Keratinocyte (primary cell): ENCODE data around the gene HSFX2. TPM values are rescaled to one million over a fixed set of nuclear protein-coding genes. Genes with fewer than 3 reads are reported as not detected.

Experiments used
- DNase-seq: peaks from one replicate; pipeline ENCODE4 v3.0.0-alpha.2; 2011; ENCODE audit warnings: low read depth, missing footprints, low spot score
- FAIRE-seq: peaks from 2 replicates; lab custom pipeline; 2011; peaks lifted over from hg19 to GRCh38; lab: Jason Lieb, UNC
- H2AFZ ChIP-seq: 2 replicates; pipeline ENCODE4 v1.6.0; 2012; ENCODE audit warnings: low read length, control low read depth, inconsistent platforms; ENCODE audit not compliant: control insufficient read depth
- H3K27ac ChIP-seq: 2 replicates; pipeline ENCODE4 v1.5.1; 2011; ENCODE audit warnings: low read length; ENCODE audit not compliant: control insufficient read depth, insufficient read depth
- H3K27me3 ChIP-seq: 3 replicates; pipeline ENCODE4 v1.6.0; 2011; ENCODE audit warnings: low read length; ENCODE audit not compliant: control insufficient read depth, insufficient read depth; ENCODE audit errors: extremely low read depth
- H3K36me3 ChIP-seq, 2 experiments: 2 replicates in 1 of 2; 3 replicates in 1 of 2; pipeline ENCODE4 v1.5.1; 2011; ENCODE audit warnings: low read length in 2 of 2, mild to moderate bottlenecking in 1 of 2; ENCODE audit not compliant: control insufficient read depth in 2 of 2, insufficient read depth in 2 of 2; ENCODE audit errors: extremely low read depth in 1 of 2
- H3K4me1 ChIP-seq: 3 replicates; pipeline ENCODE4 v1.5.1; 2011; ENCODE audit warnings: low read length; ENCODE audit not compliant: control insufficient read depth, insufficient read depth; ENCODE audit errors: extremely low read depth
- H3K4me2 ChIP-seq: 3 replicates; pipeline ENCODE4 v1.6.0; 2011; ENCODE audit warnings: low read depth, low read length; ENCODE audit not compliant: control insufficient read depth, insufficient read depth; ENCODE audit errors: extremely low read depth
- H3K4me3 ChIP-seq, 3 experiments: fragments of 200-600 bp in 1 of 3; sonication (generic) in 1 of 3; 2 replicates in 2 of 3; 3 replicates in 1 of 3; pipeline ENCODE4 v1.5.1; 2011 to 2016; ENCODE audit warnings: low read length in 3 of 3, mild to moderate bottlenecking in 3 of 3, control low read depth in 2 of 3, inconsistent platforms in 1 of 3, low read depth in 1 of 3, mixed read lengths in 1 of 3, mixed run types in 1 of 3, moderate library complexity in 1 of 3; ENCODE audit not compliant: control insufficient read depth in 2 of 3, insufficient read depth in 2 of 3; ENCODE audit errors: extremely low read depth in 1 of 3
- H3K79me2 ChIP-seq: 2 replicates; pipeline ENCODE4 v1.6.0; 2012; ENCODE audit warnings: low read length; ENCODE audit not compliant: control insufficient read depth, insufficient read depth
- H3K9ac ChIP-seq: 3 replicates; pipeline ENCODE4 v1.6.0; 2011; ENCODE audit warnings: low read length; ENCODE audit not compliant: control insufficient read depth, insufficient read depth; ENCODE audit errors: extremely low read depth
- H3K9me1 ChIP-seq: 3 replicates; pipeline ENCODE4 v1.6.0; 2011; ENCODE audit warnings: low read length; ENCODE audit not compliant: control insufficient read depth, insufficient read depth; ENCODE audit errors: extremely low read depth
- H3K9me3 ChIP-seq: 2 replicates; pipeline ENCODE4 v1.5.1; 2012; ENCODE audit warnings: low read depth, low read length; ENCODE audit not compliant: control insufficient read depth
- H4K20me1 ChIP-seq: 3 replicates; pipeline ENCODE4 v1.6.0; 2011; ENCODE audit warnings: low read length; ENCODE audit not compliant: control insufficient read depth, insufficient read depth; ENCODE audit errors: extremely low read depth
- CTCF ChIP-seq, 3 experiments: IDR thresholded peaks in 1 of 3; conservative IDR thresholded peaks in 1 of 3; optimal IDR thresholded peaks in 1 of 3; 2 replicates in 2 of 3; 3 replicates in 1 of 3; pipeline versions ENCODE3 to v1.5.1; 2011; ENCODE audit warnings: low read length in 3 of 3, mild to moderate bottlenecking in 3 of 3, moderate library complexity in 2 of 3, control low read depth in 1 of 3, inconsistent platforms in 1 of 3; ENCODE audit not compliant: insufficient read depth in 2 of 3; ENCODE audit errors: extremely low read depth in 1 of 3
- EZH2 ChIP-seq: IDR thresholded peaks from one replicate; pipeline ENCODE4 v1.6.1; 2012; ENCODE audit warnings: inconsistent platforms, mild to moderate bottlenecking, low read length, moderate library complexity
- dilution Hi-C: fragments of 300-500 bp; cut with MboI; formaldehyde crosslinking; loops from one replicate; pipeline ENCODE4 v1.7.0; 2020; ENCODE audit warnings: low sequenced_read_pairs; ENCODE audit not compliant: extremely low pct_ligation_motif_present
- polyA plus RNA-seq, 5 experiments: library from polyadenylated mRNA; depleted of rRNA in 3 of 5; stranded (reverse) in 3 of 5; stranded (forward) in 1 of 5; unstranded in 1 of 5; fragments of >200 nt; gene quantifications; 1 replicate in 1 of 5; 2 replicates in 3 of 5; 3 replicates in 1 of 5; pipeline versions ENCODE4 v1.2.1 to v1.2.3, GENCODE V29; 2011 to 2012; ENCODE audit warnings: missing spikeins in 2 of 5, low read depth in 1 of 5, low replicate concordance in 1 of 5

The HSFX2 gene
- polyA plus RNA-seq, 1 donor (not counting 4 experiments of a cell fraction or from before 2014, with no cell fraction given), result 0.10 TPM

- no peaks in the 10 kb centered on the region for H3K36me3 ChIP-seq
- H3K4me1 ChIP-seq, result peaks cover 3% of the 10 kb centered on the region
- H3K27me3 ChIP-seq, result no peaks in the 10 kb centered on the region
- no peak overlapping the region for H3K4me3 ChIP-seq
- dilution Hi-C loops, result no loop called here
- H3K4me2 ChIP-seq, result no peak overlapping the region
- FAIRE-seq, result no peak
- no peaks in the 10 kb centered on the region for H3K79me2 ChIP-seq
- H3K9ac ChIP-seq, result no peak overlapping the region
- H3K27ac ChIP-seq, result no peak overlapping the region
- no peaks in the 10 kb centered on the region for H3K9me3 ChIP-seq
- DNase-seq, result no peak
- no peaks in the 10 kb centered on the region for H3K9me1 ChIP-seq
- no peaks in the 10 kb centered on the region for H4K20me1 ChIP-seq
- H2AFZ ChIP-seq, result no peak overlapping the region
- TF ChIP-seq EZH2 (no peak), CTCF (optimal IDR thresholded peaks at IDR 0.05 in 1 of 3, IDR thresholded peaks at IDR 0.05 in 1 of 3, conservative IDR thresholded peaks at IDR 0.05 in 1 of 3; ENCODE audit: extremely low read depth in 1 of 3, insufficient read depth in 2 of 3, low read length in 3 of 3) (no peak)
Observed at GRCh38 chrX:149641835-149642234, 46.7 kb upstream of the HSFX2 start.

DNA sequence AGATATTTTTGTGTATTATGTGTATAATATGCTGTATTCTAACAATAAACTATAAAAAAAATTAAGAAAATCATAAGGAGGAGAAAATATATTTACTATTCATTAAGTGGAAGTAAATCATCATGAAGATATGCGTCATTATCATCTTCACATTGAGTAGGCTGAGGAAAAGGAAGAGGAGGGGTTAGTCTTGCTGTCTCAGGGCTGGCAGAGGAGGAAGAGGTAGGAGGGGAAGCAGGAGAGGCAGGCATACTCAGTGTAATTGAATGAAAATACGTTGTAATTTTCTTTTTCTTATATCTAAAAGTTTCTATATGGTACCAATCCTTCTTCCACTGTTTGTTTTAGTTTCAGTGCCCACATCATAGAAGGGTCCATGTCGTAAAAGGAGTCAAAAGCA lies 46.3 kb upstream of the HSFX2 start:
- no peak for FAIRE-seq
- no peaks in the 10 kb centered on the region for H3K27me3 ChIP-seq

More for the DNA sequence above, 46.3 kb upstream of the HSFX2 start:
- dilution Hi-C loops, result no loop called here
- no peaks in the 10 kb centered on the region for H3K9me3 ChIP-seq
- TF ChIP-seq CTCF (optimal IDR thresholded peaks at IDR 0.05 in 1 of 3, IDR thresholded peaks at IDR 0.05 in 1 of 3, conservative IDR thresholded peaks at IDR 0.05 in 1 of 3; ENCODE audit: extremely low read depth in 1 of 3, insufficient read depth in 2 of 3, low read length in 3 of 3), result no peak
- TF ChIP-seq EZH2, result no peak
- DNase-seq, result no peak
- H4K20me1 ChIP-seq, result no peaks in the 10 kb centered on the region
- H3K36me3 ChIP-seq, result no peaks in the 10 kb centered on the region
- no peaks in the 10 kb centered on the region for H3K9me1 ChIP-seq
- H3K4me1 ChIP-seq, result peaks cover 3% of the 10 kb centered on the region
- no peak overlapping the region for H3K27ac ChIP-seq
- H3K4me2 ChIP-seq, result no peak overlapping the region
- H3K4me3 ChIP-seq, result no peak overlapping the region
- H2AFZ ChIP-seq, result no peak overlapping the region
- H3K9ac ChIP-seq, result no peak overlapping the region
- H3K79me2 ChIP-seq, result no peaks in the 10 kb centered on the region
